Left ventricle myocardium inferior (tissue), 1 donor: ENCODE data around the gene SERGEF. TPM values are rescaled to one million over a fixed set of nuclear protein-coding genes. Genes with fewer than 3 reads are reported as not detected.

Source experiments
- DNase-seq: peaks from one replicate; pipeline ENCODE4 v3.0.0-alpha.2; 2020
- H3K27ac ChIP-seq: fragments of 200-600 bp; replicated peaks from 2 replicates; pipeline ENCODE4 v1.8.0; 2021
- H3K27me3 ChIP-seq: fragments of 200-600 bp; 2 replicates; pipeline ENCODE4 v1.8.0; 2021; ENCODE audit warnings: low read depth
- H3K36me3 ChIP-seq: fragments of 200-600 bp; 2 replicates; pipeline ENCODE4 v1.8.0; 2021
- H3K4me1 ChIP-seq: fragments of 200-600 bp; 2 replicates; pipeline ENCODE4 v1.8.0; 2021
- H3K4me3 ChIP-seq: fragments of 200-600 bp; 2 replicates; pipeline ENCODE4 v1.8.0; 2021; ENCODE audit warnings: mild to moderate bottlenecking, moderate library complexity
- H3K9me3 ChIP-seq: fragments of 200-600 bp; replicated peaks from 2 replicates; pipeline ENCODE4 v1.8.0; 2021
- CTCF ChIP-seq: fragments of 200-600 bp; IDR thresholded peaks from 2 replicates; pipeline ENCODE4 v1.8.0; 2021; ENCODE audit warnings: antibody characterized with exemption, mild to moderate bottlenecking, borderline replicate concordance
- intact Hi-C: fragments of 100-400 bp; cut with micrococcal nuclease; formaldehyde crosslinking; loops from one replicate; pipeline ENCODE4 v1.11.0; 2022
- total RNA-seq: library from RNA; stranded (reverse); fragmentation: NEBNext Ultra II Directional; extraction: Animal tissue kit (Norgen Biotek cat#: 25700); gene quantifications from one replicate; pipeline ENCODE4 v1.2.1, GENCODE V29; 2021
- donor health status: DM: no; HTN: yes; CAD: no; lungs with severe emphysema.

The SERGEF gene
- total RNA-seq, 1 donor from 2014 or later: 13.1 TPM

GRCh38 chr11:17887779-17888178, 125.1 kb downstream of the SERGEF start:
- intact Hi-C loops: no loop called here
- Histone ChIP-seq H3K27me3 (no peaks in the 10 kb centered on the region), H3K4me3 (no peak overlapping the region), H3K9me3 (no peaks in the 10 kb centered on the region), H3K36me3 (no peaks in the 10 kb centered on the region), H3K27ac (no peak overlapping the region), H3K4me1 (no peaks in the 10 kb centered on the region)
- no peak for DNase-seq
- TF ChIP-seq CTCF: no peak

GRCh38 chr11:17883946-17884345, 128.9 kb downstream of the SERGEF start:
- intact Hi-C loops: no loop called here
- no peak for TF ChIP-seq CTCF
- DNase-seq: no peak

GRCh38 chr11:17883057-17883456, 129.8 kb downstream of the SERGEF start:
- Histone ChIP-seq H3K27me3 (no peaks in the 10 kb centered on the region), H3K4me3 (no peak overlapping the region), H3K4me1 (peaks cover 5% of the 10 kb centered on the region), H3K36me3 (no peaks in the 10 kb centered on the region), H3K9me3 (no peaks in the 10 kb centered on the region), H3K27ac (no peak overlapping the region)
- no peak for DNase-seq
- intact Hi-C loops: no loop called here
- TF ChIP-seq CTCF: no peak

More at GRCh38 chr11:17883946-17884345, 128.9 kb downstream of the SERGEF start:
- no peaks in the 10 kb centered on the region for H3K9me3 ChIP-seq
- H3K4me3 ChIP-seq: no peak overlapping the region
- no peaks in the 10 kb centered on the region for H3K36me3 ChIP-seq
- no peaks in the 10 kb centered on the region for H3K27me3 ChIP-seq
- no peak overlapping the region for H3K27ac ChIP-seq
- peaks cover 4% of the 10 kb centered on the region for H3K4me1 ChIP-seq

- H3K4me3 ChIP-seq: no peak overlapping the region
- TF ChIP-seq CTCF: no peak
- intact Hi-C loops: no loop called here
- H3K27ac ChIP-seq: no peak overlapping the region
- H3K9me3 ChIP-seq: no peaks in the 10 kb centered on the region
- peaks cover 23% of the 10 kb centered on the region for H3K4me1 ChIP-seq
- H3K27me3 ChIP-seq: no peaks in the 10 kb centered on the region
- no peaks in the 10 kb centered on the region for H3K36me3 ChIP-seq
- DNase-seq: no peak
Observed at GRCh38 chr11:17878743-17879142, 134.1 kb downstream of the SERGEF start.

GRCh38 chr11:17877886-17878285, 135.0 kb downstream of the SERGEF start:
- no peak overlapping the region for H3K27ac ChIP-seq
- DNase-seq: no peak
- no peak overlapping the region for H3K4me3 ChIP-seq
- no peaks in the 10 kb centered on the region for H3K27me3 ChIP-seq
- H3K4me1 ChIP-seq: peaks cover 29% of the 10 kb centered on the region
- H3K9me3 ChIP-seq: no peaks in the 10 kb centered on the region
- intact Hi-C loops: no loop called here
- TF ChIP-seq CTCF: no peak
- H3K36me3 ChIP-seq: no peaks in the 10 kb centered on the region

- no peak overlapping the region for H3K4me3 ChIP-seq
- no peaks in the 10 kb centered on the region for H3K27me3 ChIP-seq
- intact Hi-C loops: no loop called here
- no peak for TF ChIP-seq CTCF
- DNase-seq: no peak
- H3K36me3 ChIP-seq: no peaks in the 10 kb centered on the region
- H3K27ac ChIP-seq: no peak overlapping the region
- peaks cover 30% of the 10 kb centered on the region for H3K4me1 ChIP-seq
- no peaks in the 10 kb centered on the region for H3K9me3 ChIP-seq
Observed at GRCh38 chr11:17876827-17877226, 136.0 kb downstream of the SERGEF start.
